Smooth muscle cell (in vitro differentiated cells): ENCODE data around the gene SKP2. TPM values are rescaled to one million over a fixed set of nuclear protein-coding genes. Genes with fewer than 3 reads are reported as not detected.
"Not testable (repeated sequence)": the region's sequence is repeated elsewhere in the genome, so short reads cannot be mapped to it uniquely, and the experiment has no call there.

Experiments used
- DNase-seq: peaks from one replicate; lab custom pipeline; 2025; ENCODE audit not compliant: unreplicated experiment; lab: John Stamatoyannopoulos, UW
- H2AFZ ChIP-seq: fragments of 200-600 bp; sonication (generic); 2 replicates; pipeline ENCODE4 v1.6.0; 2016; ENCODE audit warnings: antibody characterized with exemption, low read depth, mild to moderate bottlenecking
- H3F3A ChIP-seq: fragments of 200-600 bp; sonication (generic); 2 replicates; pipeline ENCODE4 v1.6.0; 2017; ENCODE audit warnings: antibody characterized with exemption, low read depth
- H3K27ac ChIP-seq: fragments of 200-600 bp; sonication (generic); 2 replicates; pipeline ENCODE4 v1.5.1; 2016; ENCODE audit warnings: low read depth, mild to moderate bottlenecking
- H3K27me3 ChIP-seq: fragments of 200-600 bp; sonication (generic); 2 replicates; pipeline ENCODE4 v1.6.1; 2016; ENCODE audit warnings: low read depth, mild to moderate bottlenecking
- H3K36me3 ChIP-seq: fragments of 200-600 bp; sonication (generic); 2 replicates; pipeline ENCODE4 v1.5.1; 2016; ENCODE audit warnings: low read depth
- H3K4me1 ChIP-seq: fragments of 200-600 bp; sonication (generic); 2 replicates; pipeline ENCODE4 v1.5.1; 2016; ENCODE audit warnings: low read depth
- H3K4me2 ChIP-seq: fragments of 200-600 bp; sonication (generic); 2 replicates; pipeline ENCODE4 v1.6.0; 2016; ENCODE audit warnings: mild to moderate bottlenecking
- H3K4me3 ChIP-seq: fragments of 200-600 bp; sonication (generic); 2 replicates; pipeline ENCODE4 v1.5.1; 2016; ENCODE audit warnings: mild to moderate bottlenecking
- H3K79me2 ChIP-seq: fragments of 200-600 bp; sonication (generic); 2 replicates; pipeline ENCODE4 v1.6.0; 2016; ENCODE audit warnings: low read depth, mild to moderate bottlenecking
- H3K9ac ChIP-seq: fragments of 200-600 bp; sonication (generic); 2 replicates; pipeline ENCODE4 v1.6.0; 2016; ENCODE audit warnings: low read depth
- H3K9me3 ChIP-seq: fragments of 200-600 bp; sonication (generic); replicated peaks from 2 replicates; pipeline ENCODE4 v1.5.1; 2016; ENCODE audit warnings: low read depth
- H4K20me1 ChIP-seq: fragments of 200-600 bp; sonication (generic); 2 replicates; pipeline ENCODE4 v1.6.0; 2016; ENCODE audit warnings: low read depth
- CTCF ChIP-seq: fragments of 200-600 bp; sonication (generic); IDR thresholded peaks from 2 replicates; pipeline ENCODE4 v1.5.1; 2017; ENCODE audit warnings: borderline replicate concordance, mild to moderate bottlenecking, antibody characterized with exemption; ENCODE audit not compliant: insufficient read depth, poor library complexity, severe bottlenecking
- WGBS: methylation state at CpG from one replicate; pipeline ENCODE4 v1.1.7; 2016; ENCODE audit warnings: low lambda C conversion rate; 5-methylcytosine and 5-hydroxymethylcytosine counted together
- polyA plus RNA-seq: library from polyadenylated mRNA; unstranded; fragments of >200 nt; fragmentation: Nextera tagmentation; extraction: Ambion mirVana; gene quantifications from 2 replicates; pipeline ENCODE4 v1.2.1, GENCODE V29; 2016
- total RNA-seq: library from RNA; depleted of rRNA; stranded (reverse); fragments of >200 nt; gene quantifications from 2 replicates; pipeline ENCODE4 v1.2.3, GENCODE V29; 2014

The SKP2 gene
- total and polyA plus RNA-seq, 2 experiments from 2014 or later: 38.8 to 53.8 TPM

GRCh38 chr5:36193746-36194145 lies 41.8 kb downstream of the SKP2 start:
- H3K27me3 ChIP-seq: no peaks in the 10 kb centered on the region
- H3K4me3 ChIP-seq: no peak overlapping the region
- no peak overlapping the region for H3K4me2 ChIP-seq
- H4K20me1 ChIP-seq: no peaks in the 10 kb centered on the region
- peaks cover 4% of the 10 kb centered on the region for H3F3A ChIP-seq
- no peak for DNase-seq
- no peak for TF ChIP-seq CTCF
- no peak overlapping the region for H3K9ac ChIP-seq
- peaks cover 4% of the 10 kb centered on the region for H3K36me3 ChIP-seq
- WGBS: over 99% methylated on average over 5 of the region's 5 CpGs
- H3K4me1 ChIP-seq: no peaks in the 10 kb centered on the region
- no peak overlapping the region for H2AFZ ChIP-seq
- H3K9me3 ChIP-seq: no peaks in the 10 kb centered on the region
- H3K79me2 ChIP-seq: no peaks in the 10 kb centered on the region
- no peak overlapping the region for H3K27ac ChIP-seq

GRCh38 chr5:36198281-36198680 lies 46.4 kb downstream of the SKP2 start:
- DNase-seq: no peak

GRCh38 chr5:36198783-36199182 lies 46.9 kb downstream of the SKP2 start:
- H3K27ac ChIP-seq, H3K4me2 ChIP-seq, H3K4me1 ChIP-seq, H3F3A ChIP-seq, H3K4me3 ChIP-seq, H3K9me3 ChIP-seq, H3K9ac ChIP-seq, H4K20me1 ChIP-seq, DNase-seq, H3K79me2 ChIP-seq, H3K36me3 ChIP-seq, H3K27me3 ChIP-seq, H2AFZ ChIP-seq: not testable (repeated sequence)
- 85% methylated on average over 3 of the region's 3 CpGs for WGBS

More at GRCh38 chr5:36198281-36198680, 46.4 kb downstream of the SKP2 start:
- Histone ChIP-seq H3K27me3 (no peaks in the 10 kb centered on the region), H2AFZ (no peak overlapping the region), H3K4me3 (no peak overlapping the region), H3K4me2 (no peak overlapping the region), H3K4me1 (peaks cover 7% of the 10 kb centered on the region), H3F3A (no peaks in the 10 kb centered on the region), H3K9ac (no peak overlapping the region), H3K9me3 (no peaks in the 10 kb centered on the region), H4K20me1 (no peaks in the 10 kb centered on the region), H3K79me2 (no peaks in the 10 kb centered on the region), H3K27ac (no peak overlapping the region), H3K36me3 (no peaks in the 10 kb centered on the region)
- no peak for TF ChIP-seq CTCF

GRCh38 chr5:36199620-36200019 lies 47.7 kb downstream of the SKP2 start:
- H3K4me3 ChIP-seq: no peak overlapping the region
- H3K9me3 ChIP-seq: no peaks in the 10 kb centered on the region
- no peak for TF ChIP-seq CTCF
- H3K36me3 ChIP-seq: no peaks in the 10 kb centered on the region
- no peaks in the 10 kb centered on the region for H4K20me1 ChIP-seq
- no peak overlapping the region for H3K9ac ChIP-seq
- peak overlapping the region; percentile 73 for H3K4me2 ChIP-seq
- H3K4me1 ChIP-seq: peaks cover 7% of the 10 kb centered on the region
- H2AFZ ChIP-seq: no peak overlapping the region
- H3K79me2 ChIP-seq: no peaks in the 10 kb centered on the region
- peak overlapping the region; percentile 54 for H3K27ac ChIP-seq
- no peaks in the 10 kb centered on the region for H3F3A ChIP-seq
- no peaks in the 10 kb centered on the region for H3K27me3 ChIP-seq
- WGBS: 22% methylated on average over 2 of the region's 2 CpGs
- no peak for DNase-seq
